ENCODE measurements around the gene CBX1.
"Not testable (repeated sequence)": the region's sequence is repeated elsewhere in the genome, so short reads cannot be mapped to it uniquely, and the experiment has no call there.

CBX1 gene

GRCh38 chr17:48102798-48103715 lies 1.8 kb upstream of the CBX1 start:
- no peaks in the 10 kb centered on the region for H3K27me3 ChIP-seq (ENCODE audit: control insufficient read depth in 2 of 2, insufficient read depth in 2 of 2, low read length in 2 of 2)
- no peak overlapping the region for H3K4me3 ChIP-seq (ENCODE audit: low read length in 2 of 2)
- no peaks in the 10 kb centered on the region for H3K9me3 ChIP-seq (ENCODE audit: control insufficient read depth in 2 of 2, low read length in 2 of 2)
- no peaks in the 10 kb centered on the region for H3K36me3 ChIP-seq (ENCODE audit: control insufficient read depth in 2 of 2, insufficient read depth in 2 of 2, low read length in 2 of 2)
- H3K9ac ChIP-seq (ENCODE audit: low read depth in 1 of 2, low read length in 2 of 2) = no peak overlapping the region
- H3K27ac ChIP-seq (ENCODE audit: low read depth in 2 of 2, low read length in 2 of 2) = no peak overlapping the region
- peaks cover 7% of the 10 kb centered on the region in 2 donors for H3K4me1 ChIP-seq (ENCODE audit: control insufficient read depth in 2 of 2, insufficient read depth in 2 of 2, low read length in 2 of 2)

GRCh38 chr17:48102043-48102750 lies 919 bp upstream of the CBX1 start:
- no peak overlapping the region for H3K9ac ChIP-seq (ENCODE audit: low read depth in 1 of 2, low read length in 2 of 2)
- no peaks in the 10 kb centered on the region for H3K9me3 ChIP-seq (ENCODE audit: control insufficient read depth in 2 of 2, low read length in 2 of 2)
- H3K4me1 ChIP-seq (ENCODE audit: control insufficient read depth in 2 of 2, insufficient read depth in 2 of 2, low read length in 2 of 2) = peaks cover 4 to 5% of the 10 kb centered on the region in 2 donors
- peak overlapping the region in 1 of 2 donors; percentile 82 for H3K4me3 ChIP-seq (ENCODE audit: low read length in 2 of 2)
- no peak overlapping the region for H3K27ac ChIP-seq (ENCODE audit: low read depth in 2 of 2, low read length in 2 of 2)
- no peaks in the 10 kb centered on the region for H3K36me3 ChIP-seq (ENCODE audit: control insufficient read depth in 2 of 2, insufficient read depth in 2 of 2, low read length in 2 of 2)
- no peaks in the 10 kb centered on the region for H3K27me3 ChIP-seq (ENCODE audit: control insufficient read depth in 2 of 2, insufficient read depth in 2 of 2, low read length in 2 of 2)

- Histone ChIP-seq H3K27me3 (ENCODE audit: control insufficient read depth in 2 of 2, insufficient read depth in 2 of 2, low read length in 2 of 2) (no peaks in the 10 kb centered on the region), H3K27ac (ENCODE audit: low read depth in 2 of 2, low read length in 2 of 2) (peak overlapping the region; percentile 73 to 80), H3K9ac (ENCODE audit: low read depth in 1 of 2, low read length in 2 of 2) (peak overlapping the region; percentile 44 to 67), H3K4me1 (ENCODE audit: control insufficient read depth in 2 of 2, insufficient read depth in 2 of 2, low read length in 2 of 2) (peaks cover 5 to 8% of the 10 kb centered on the region in 2 donors), H3K4me3 (ENCODE audit: low read length in 2 of 2) (peak overlapping the region; percentile 63 to 82), H3K9me3 (ENCODE audit: control insufficient read depth in 2 of 2, low read length in 2 of 2) (no peaks in the 10 kb centered on the region), H3K36me3 (ENCODE audit: control insufficient read depth in 2 of 2, insufficient read depth in 2 of 2, low read length in 2 of 2) (no peaks in the 10 kb centered on the region)
Measured at GRCh38 chr17:48100591-48101011, 677 bp downstream of the CBX1 start.

- peak overlapping the region in 1 of 2 donors; percentile 80 for H3K27ac ChIP-seq (ENCODE audit: low read depth in 2 of 2, low read length in 2 of 2)
- H3K4me1 ChIP-seq (ENCODE audit: control insufficient read depth in 2 of 2, insufficient read depth in 2 of 2, low read length in 2 of 2) = peaks cover 5 to 8% of the 10 kb centered on the region in 2 donors
- H3K36me3 ChIP-seq (ENCODE audit: control insufficient read depth in 2 of 2, insufficient read depth in 2 of 2, low read length in 2 of 2) = no peaks in the 10 kb centered on the region
- no peaks in the 10 kb centered on the region for H3K27me3 ChIP-seq (ENCODE audit: control insufficient read depth in 2 of 2, insufficient read depth in 2 of 2, low read length in 2 of 2)
- H3K9ac ChIP-seq (ENCODE audit: low read depth in 1 of 2, low read length in 2 of 2) = peak overlapping the region in 1 of 2 donors; percentile 67
- peak overlapping the region; percentile 63 to 82 for H3K4me3 ChIP-seq (ENCODE audit: low read length in 2 of 2)
- H3K9me3 ChIP-seq (ENCODE audit: control insufficient read depth in 2 of 2, low read length in 2 of 2) = no peaks in the 10 kb centered on the region
Measured at GRCh38 chr17:48100160-48100559, 1.1 kb downstream of the CBX1 start.

GRCh38 chr17:48095611-48096010 lies 5.7 kb downstream of the CBX1 start:
- H3K9ac ChIP-seq (ENCODE audit: low read depth in 1 of 2, low read length in 2 of 2) = no peak overlapping the region
- no peak overlapping the region for H3K27ac ChIP-seq (ENCODE audit: low read depth in 2 of 2, low read length in 2 of 2)
- no peaks in the 10 kb centered on the region for H3K9me3 ChIP-seq (ENCODE audit: control insufficient read depth in 2 of 2, low read length in 2 of 2)
- H3K4me1 ChIP-seq (ENCODE audit: control insufficient read depth in 2 of 2, insufficient read depth in 2 of 2, low read length in 2 of 2) = peaks cover 8 to 14% of the 10 kb centered on the region in 2 donors
- H3K27me3 ChIP-seq (ENCODE audit: control insufficient read depth in 2 of 2, insufficient read depth in 2 of 2, low read length in 2 of 2) = no peaks in the 10 kb centered on the region
- no peaks in the 10 kb centered on the region for H3K36me3 ChIP-seq (ENCODE audit: control insufficient read depth in 2 of 2, insufficient read depth in 2 of 2, low read length in 2 of 2)
- H3K4me3 ChIP-seq (ENCODE audit: low read length in 2 of 2) = no peak overlapping the region

GRCh38 chr17:48093341-48094045 lies 7.8 kb downstream of the CBX1 start:
- peak overlapping the region in 1 of 2 donors; percentile 33 for H3K9ac ChIP-seq (ENCODE audit: low read depth in 1 of 2, low read length in 2 of 2)
- peak overlapping the region; percentile 59 to 83 for H3K27ac ChIP-seq (ENCODE audit: low read depth in 2 of 2, low read length in 2 of 2)
- no peaks in the 10 kb centered on the region for H3K27me3 ChIP-seq (ENCODE audit: control insufficient read depth in 2 of 2, insufficient read depth in 2 of 2, low read length in 2 of 2)
- no peaks in the 10 kb centered on the region for H3K36me3 ChIP-seq (ENCODE audit: control insufficient read depth in 2 of 2, insufficient read depth in 2 of 2, low read length in 2 of 2)
- peaks cover 4 to 8% of the 10 kb centered on the region in 2 donors for H3K4me1 ChIP-seq (ENCODE audit: control insufficient read depth in 2 of 2, insufficient read depth in 2 of 2, low read length in 2 of 2)
- H3K4me3 ChIP-seq (ENCODE audit: low read length in 2 of 2) = peak overlapping the region in 1 of 2 donors; percentile 16
- no peaks in the 10 kb centered on the region for H3K9me3 ChIP-seq (ENCODE audit: control insufficient read depth in 2 of 2, low read length in 2 of 2)

- Histone ChIP-seq H3K27ac (ENCODE audit: low read depth in 2 of 2, low read length in 2 of 2) (no peak overlapping the region), H3K9ac (ENCODE audit: low read depth in 1 of 2, low read length in 2 of 2) (no peak overlapping the region), H3K9me3 (ENCODE audit: control insufficient read depth in 2 of 2, low read length in 2 of 2) (no peaks in the 10 kb centered on the region)
Measured at GRCh38 chr17:48084932-48085331, 16.3 kb downstream of the CBX1 start.

GRCh38 chr17:48081858-48082257 lies 19.4 kb downstream of the CBX1 start:
- Histone ChIP-seq H3K9me3 (ENCODE audit: control insufficient read depth in 2 of 2, low read length in 2 of 2) (no peaks in the 10 kb centered on the region), H3K4me1 (ENCODE audit: control insufficient read depth in 2 of 2, insufficient read depth in 2 of 2, low read length in 2 of 2) (peaks cover 0 to 7% of the 10 kb centered on the region in 2 donors), H3K9ac (ENCODE audit: low read depth in 1 of 2, low read length in 2 of 2) (no peak overlapping the region), H3K36me3 (ENCODE audit: control insufficient read depth in 2 of 2, insufficient read depth in 2 of 2, low read length in 2 of 2) (no peaks in the 10 kb centered on the region), H3K4me3 (ENCODE audit: low read length in 2 of 2) (no peak overlapping the region), H3K27ac (ENCODE audit: low read depth in 2 of 2, low read length in 2 of 2) (no peak overlapping the region), H3K27me3 (ENCODE audit: control insufficient read depth in 2 of 2, insufficient read depth in 2 of 2, low read length in 2 of 2) (no peaks in the 10 kb centered on the region)

More at GRCh38 chr17:48084932-48085331, 16.3 kb downstream of the CBX1 start:
- Histone ChIP-seq H3K4me1 (ENCODE audit: control insufficient read depth in 2 of 2, insufficient read depth in 2 of 2, low read length in 2 of 2) (peaks cover 0 to 7% of the 10 kb centered on the region in 2 donors), H3K4me3 (ENCODE audit: low read length in 2 of 2) (no peak overlapping the region), H3K36me3 (ENCODE audit: control insufficient read depth in 2 of 2, insufficient read depth in 2 of 2, low read length in 2 of 2) (no peaks in the 10 kb centered on the region), H3K27me3 (ENCODE audit: control insufficient read depth in 2 of 2, insufficient read depth in 2 of 2, low read length in 2 of 2) (no peaks in the 10 kb centered on the region)

- not testable (repeated sequence) for H3K27me3 ChIP-seq (ENCODE audit: control insufficient read depth in 2 of 2, insufficient read depth in 2 of 2, low read length in 2 of 2); H3K9me3 ChIP-seq (ENCODE audit: control insufficient read depth in 2 of 2, low read length in 2 of 2); H3K9ac ChIP-seq (ENCODE audit: low read depth in 1 of 2, low read length in 2 of 2); H3K36me3 ChIP-seq (ENCODE audit: control insufficient read depth in 2 of 2, insufficient read depth in 2 of 2, low read length in 2 of 2); H3K27ac ChIP-seq (ENCODE audit: low read depth in 2 of 2, low read length in 2 of 2); H3K4me1 ChIP-seq (ENCODE audit: control insufficient read depth in 2 of 2, insufficient read depth in 2 of 2, low read length in 2 of 2); H3K4me3 ChIP-seq (ENCODE audit: low read length in 2 of 2)
Measured at GRCh38 chr17:48077152-48077551, 24.1 kb downstream of the CBX1 start.

Data from mucosa of rectum (tissue), 2 donors.